VCaP (cell line): ENCODE data around the gene ACADVL.
A peak's percentile ranks its signal among the peaks of the same experiment; 100 is the strongest.

Experiments
- H3K27ac ChIP-seq: fragments of 450-650 bp; 2 replicates; pipeline ENCODE4 v1.5.1; 2017
- CTCF ChIP-seq: fragments of 450-650 bp; conservative IDR thresholded peaks from 2 replicates; pipeline ENCODE4 v1.5.1; 2017; ENCODE audit warnings: mild to moderate bottlenecking, moderate library complexity

ACADVL gene

GRCh38 chr17:7196651-7197401 lies 22.9 kb upstream of the ACADVL start:
- no peak for TF ChIP-seq CTCF
- no peak overlapping the region for H3K27ac ChIP-seq

DNA sequence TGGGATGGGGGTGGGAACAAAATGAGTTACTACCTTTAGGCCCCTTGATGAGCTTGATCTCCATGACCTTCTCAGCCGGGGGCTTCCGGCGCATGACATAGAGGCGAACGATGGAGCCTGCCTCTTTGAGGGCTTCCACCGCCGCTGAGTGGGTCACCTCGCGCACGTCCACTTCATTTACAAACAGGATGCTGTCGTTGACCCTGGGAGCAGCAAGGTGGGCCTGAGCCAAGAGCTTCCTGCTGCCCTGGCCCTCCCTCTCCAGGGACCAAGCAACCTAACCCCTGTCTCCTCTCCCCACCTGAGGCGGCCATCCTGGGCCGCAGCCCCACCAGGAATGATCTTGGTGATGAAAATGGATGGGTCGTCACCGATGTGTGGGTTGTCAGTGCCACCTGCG lies 16.3 kb upstream of the ACADVL start:
- no peak for TF ChIP-seq CTCF
- no peak overlapping the region for H3K27ac ChIP-seq

GRCh38 chr17:7204336-7204735 lies 15.4 kb upstream of the ACADVL start:
- no peak for TF ChIP-seq CTCF

GRCh38 chr17:7204828-7205461 lies 14.8 kb upstream of the ACADVL start:
- H3K27ac ChIP-seq: peak overlapping the region; percentile 16; the same call in 1 of the 2 replicates
- TF ChIP-seq CTCF: no peak

More at GRCh38 chr17:7204336-7204735, 15.4 kb upstream of the ACADVL start:
- H3K27ac ChIP-seq: peak overlapping the region; percentile 16; the same call in 1 of the 2 replicates

- no peak overlapping the region for H3K27ac ChIP-seq
- no peak for TF ChIP-seq CTCF
Observed at GRCh38 chr17:7205561-7205960, 14.2 kb upstream of the ACADVL start.

DNA sequence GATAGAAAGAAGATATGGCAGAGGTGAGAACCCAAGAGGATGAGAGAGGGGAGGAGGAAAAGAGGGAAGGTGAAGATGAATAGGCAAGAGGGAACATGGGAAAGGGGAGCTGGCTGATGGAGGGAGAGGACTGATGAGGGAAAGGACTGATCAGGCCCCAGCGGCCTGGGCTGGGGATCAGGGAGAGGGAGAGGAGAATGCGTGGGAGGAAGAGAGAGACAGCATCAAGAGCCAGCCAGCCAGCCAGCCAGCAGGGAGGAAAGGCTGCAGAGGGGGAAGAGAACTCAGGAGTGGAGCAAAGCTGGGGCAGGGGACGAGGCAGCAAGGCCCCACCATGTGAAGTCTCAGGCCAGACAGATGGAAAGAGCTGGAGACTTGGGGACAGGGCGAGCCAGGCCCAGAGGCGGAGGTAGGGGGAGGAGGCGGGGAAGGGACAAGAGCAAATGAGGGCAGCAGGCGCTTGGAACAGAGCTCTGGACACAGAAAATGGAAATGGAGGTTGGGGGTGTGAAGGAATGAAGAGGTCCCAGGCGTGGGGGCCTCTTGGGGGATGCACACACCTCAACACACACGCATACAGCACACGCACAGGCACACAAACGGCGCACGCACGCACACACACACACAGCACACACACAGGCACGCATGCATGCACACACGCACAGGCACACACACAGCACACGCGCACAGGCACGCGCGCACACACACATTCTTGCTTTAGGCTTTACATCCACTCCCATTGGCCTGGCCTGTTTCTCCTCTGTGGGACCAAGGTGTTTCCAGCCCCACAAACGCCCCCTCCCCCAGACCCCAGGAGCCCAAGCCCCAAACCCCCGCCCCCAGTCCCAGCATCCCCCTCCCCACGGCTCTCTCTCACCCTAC lies 12.4 kb upstream of the ACADVL start:
- TF ChIP-seq CTCF: no peak
- no peak overlapping the region for H3K27ac ChIP-seq

DNA sequence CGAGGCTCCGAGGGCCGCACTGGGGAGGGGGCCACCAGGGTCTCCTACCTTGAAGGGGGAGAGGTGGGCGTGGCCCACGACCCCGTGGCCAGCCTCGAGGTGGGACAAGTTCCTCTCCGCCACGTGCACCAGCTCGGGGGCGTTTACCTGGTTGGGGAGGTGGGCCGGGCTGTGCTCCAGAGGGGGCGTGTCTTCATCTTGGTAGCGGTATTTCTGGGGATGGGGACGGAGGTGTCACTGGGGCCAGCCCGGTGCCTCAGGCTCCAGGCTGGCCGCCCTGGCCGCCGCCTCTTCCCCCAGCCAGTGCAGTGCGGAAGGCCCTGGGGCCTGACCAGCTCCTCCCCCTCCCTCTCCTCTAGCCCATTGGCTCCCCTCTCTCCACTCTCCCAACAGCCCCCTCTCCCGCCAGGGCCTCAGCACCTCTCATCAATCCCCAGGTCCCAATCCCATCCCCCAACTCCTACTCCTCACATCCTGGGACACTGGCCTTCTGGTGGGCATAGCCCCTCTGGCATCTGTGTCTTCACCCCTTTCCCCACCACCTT lies 11.6 kb upstream of the ACADVL start:
- no peak overlapping the region for H3K27ac ChIP-seq
- no peak for TF ChIP-seq CTCF
